HCT116 (cell line): ENCODE data around the gene NPY4R2.
"Not testable (repeated sequence)": the region's sequence is repeated elsewhere in the genome, so short reads cannot be mapped to it uniquely, and the experiment has no call there.

Experiments
- CTCF ChIP-seq, 3 experiments: fragments of 200-600 bp in 1 of 3; sonication (generic) in 1 of 3; IDR thresholded peaks in 2 of 3; conservative IDR thresholded peaks in 1 of 3; 2 replicates each; pipeline ENCODE4 v1.5.1; 2012 to 2017; ENCODE audit warnings: low read depth in 2 of 3, low read length in 2 of 3, antibody characterized with exemption in 1 of 3, borderline replicate concordance in 1 of 3, control low read depth in 1 of 3, mild to moderate bottlenecking in 1 of 3, mixed read lengths in 1 of 3, mixed run types in 1 of 3, moderate library complexity in 1 of 3; ENCODE audit not compliant: insufficient read depth in 1 of 3
- POLR2A ChIP-seq: IDR thresholded peaks from 2 replicates; pipeline ENCODE4 v1.7.0; 2011; ENCODE audit warnings: borderline replicate concordance; ENCODE audit not compliant: insufficient read depth, insufficient read length; ENCODE audit errors: extremely low read depth
- SP1 ChIP-seq: IDR thresholded peaks from 2 replicates; pipeline ENCODE4 v1.6.1; 2012; ENCODE audit warnings: low read depth
- SRF ChIP-seq: IDR thresholded peaks from 2 replicates; pipeline ENCODE4 v1.6.1; 2012; ENCODE audit warnings: low read depth
- ZNF274 ChIP-seq: fragments of 200-500 bp; sonication (Bioruptor generic); IDR thresholded peaks from 2 replicates; pipeline ENCODE4 v1.6.1; 2014; ENCODE audit warnings: mild to moderate bottlenecking, low read depth, low read length, inconsistent platforms

GRCh38 chr10:47914052-47914451 is 4.4 kb upstream of the NPY4R2 start:
- not testable (repeated sequence) for TF ChIP-seq CTCF (IDR thresholded peaks at IDR 0.05 in 2 of 3, conservative IDR thresholded peaks at IDR 0.05 in 1 of 3; ENCODE audit: borderline replicate concordance in 1 of 3, insufficient read depth in 1 of 3, low read depth in 2 of 3, low read length in 2 of 3); SRF; ZNF274; SP1; POLR2A
